Esophagus squamous epithelium (tissue), 5 donors: ENCODE data around the gene MORN3. TPM values are rescaled to one million over a fixed set of nuclear protein-coding genes. Genes with fewer than 3 reads are reported as not detected.
"Not testable (repeated sequence)": the region's sequence is repeated elsewhere in the genome, so short reads cannot be mapped to it uniquely, and the experiment has no call there.

Source experiments
- DNase-seq: peaks from one replicate; lab custom pipeline; 2025; lab: John Stamatoyannopoulos, UW
- H3K27ac ChIP-seq, 4 donors: fragments of 200-600 bp; sonication (generic); one replicate each; pipeline ENCODE4 v1.5.1; 2016 to 2019; ENCODE audit warnings: mild to moderate bottlenecking in 1 of 4
- H3K27me3 ChIP-seq, 4 donors: fragments of 200-600 bp; sonication (generic); 1 replicate in 3 of 4; 2 replicates in 1 of 4; pipeline versions ENCODE4 v1.5.1 to v1.6.0; 2017 to 2021; ENCODE audit warnings: antibody characterized with exemption in 1 of 4
- H3K36me3 ChIP-seq, 3 donors: fragments of 200-600 bp; sonication (generic); one replicate each; pipeline ENCODE4 v1.5.1; 2016 to 2019
- H3K4me1 ChIP-seq, 3 donors: fragments of 200-600 bp; sonication (generic); one replicate each; pipeline ENCODE4 v1.5.1; 2017 to 2019
- H3K4me3 ChIP-seq, 4 donors: fragments of 200-600 bp; sonication (generic); 1 replicate in 3 of 4; 2 replicates in 1 of 4; pipeline ENCODE4 v1.5.1; 2016 to 2019; ENCODE audit warnings: mild to moderate bottlenecking in 2 of 4, moderate library complexity in 1 of 4
- H3K9me3 ChIP-seq, 3 donors: fragments of 200-600 bp; sonication (generic); one replicate each; pipeline ENCODE4 v1.5.1; 2016 to 2019
- POLR2A ChIP-seq, 4 donors: fragments of 450-650 bp; IDR thresholded peaks; one replicate each; pipeline ENCODE4 v1.6.1; 2017; ENCODE audit warnings: antibody characterized with exemption in 4 of 4, mild to moderate bottlenecking in 4 of 4, moderate library complexity in 3 of 4
- WGBS, 2 donors: methylation state at CpG; one replicate each; pipeline ENCODE4 v1.1.5; 2018; 5-methylcytosine and 5-hydroxymethylcytosine counted together
- intact Hi-C: fragments of 100-400 bp; cut with DNase I; formaldehyde crosslinking; loops from one replicate; pipeline ENCODE4 v1.15.0; 2022
- total RNA-seq, 4 donors: library from RNA; depleted of rRNA; stranded (reverse); fragments of >200 nt; gene quantifications; one replicate each; pipeline ENCODE4 v1.1.0, GENCODE V29; 2016
- TF ChIP-seq, protein P1 (sequence below), 6 experiments: fragments of 450-650 bp in 4 of 6; fragments of 200-600 bp in 2 of 6; sonication (generic) in 2 of 6; IDR thresholded peaks; one replicate each; pipeline ENCODE4 v1.5.1; 2016 to 2019; ENCODE audit warnings: antibody characterized with exemption in 6 of 6, mild to moderate bottlenecking in 4 of 6, moderate library complexity in 4 of 6
- donor health status: DM: yes; HTN: yes; CAD: no.

Gene MORN3
- total RNA-seq, 4 donors from 2014 or later = 0.09 to 0.13 TPM; not detected in 2

- no peaks in the 10 kb centered on the region for H3K27me3 ChIP-seq
- peaks cover 7 to 47% (median 10%) of the 10 kb centered on the region in 3 donors for H3K4me1 ChIP-seq
- peak overlapping the region; percentile 51 to 77 (median 72) for H3K27ac ChIP-seq
- no peak for DNase-seq
- H3K4me3 ChIP-seq = peak overlapping the region; percentile 33 to 65 (median 50)
- no peaks in the 10 kb centered on the region for H3K9me3 ChIP-seq
- 26 to 41% methylated on average over 6 to 11 of the region's 12 CpGs for WGBS, 2 donors
- intact Hi-C loops = loop anchor here (10.0 kb wide), 1 partner anchor 48 kb away; the partner anchor contains the start of gene ORAI1
- no peaks in the 10 kb centered on the region for H3K36me3 ChIP-seq
- TF ChIP-seq, protein P1, sequence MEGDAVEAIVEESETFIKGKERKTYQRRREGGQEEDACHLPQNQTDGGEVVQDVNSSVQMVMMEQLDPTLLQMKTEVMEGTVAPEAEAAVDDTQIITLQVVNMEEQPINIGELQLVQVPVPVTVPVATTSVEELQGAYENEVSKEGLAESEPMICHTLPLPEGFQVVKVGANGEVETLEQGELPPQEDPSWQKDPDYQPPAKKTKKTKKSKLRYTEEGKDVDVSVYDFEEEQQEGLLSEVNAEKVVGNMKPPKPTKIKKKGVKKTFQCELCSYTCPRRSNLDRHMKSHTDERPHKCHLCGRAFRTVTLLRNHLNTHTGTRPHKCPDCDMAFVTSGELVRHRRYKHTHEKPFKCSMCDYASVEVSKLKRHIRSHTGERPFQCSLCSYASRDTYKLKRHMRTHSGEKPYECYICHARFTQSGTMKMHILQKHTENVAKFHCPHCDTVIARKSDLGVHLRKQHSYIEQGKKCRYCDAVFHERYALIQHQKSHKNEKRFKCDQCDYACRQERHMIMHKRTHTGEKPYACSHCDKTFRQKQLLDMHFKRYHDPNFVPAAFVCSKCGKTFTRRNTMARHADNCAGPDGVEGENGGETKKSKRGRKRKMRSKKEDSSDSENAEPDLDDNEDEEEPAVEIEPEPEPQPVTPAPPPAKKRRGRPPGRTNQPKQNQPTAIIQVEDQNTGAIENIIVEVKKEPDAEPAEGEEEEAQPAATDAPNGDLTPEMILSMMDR (IDR thresholded peaks at IDR 0.05) = no peak
- TF ChIP-seq POLR2A (IDR thresholded peaks at IDR 0.05) = no peak
Observed at GRCh38 chr12:121673013-121673511, 3.6 kb upstream of the MORN3 start.

GRCh38 chr12:121668750-121669520 lies 519 bp downstream of the MORN3 start:
- intact Hi-C loops = no loop called here
- no peaks in the 10 kb centered on the region for H3K9me3 ChIP-seq
- TF ChIP-seq POLR2A (IDR thresholded peaks at IDR 0.05) = no peak
- TF ChIP-seq, protein P1 (IDR thresholded peaks at IDR 0.05) = peak; percentile 31 to 48 (median 45)
- no peak for DNase-seq
- no peak overlapping the region for H3K4me3 ChIP-seq
- no peaks in the 10 kb centered on the region for H3K36me3 ChIP-seq
- H3K27ac ChIP-seq = no peak overlapping the region
- H3K4me1 ChIP-seq = peaks cover 7 to 47% (median 10%) of the 10 kb centered on the region in 3 donors
- WGBS, 2 donors = 75 to 87% methylated on average over 11 to 16 of the region's 18 CpGs
- H3K27me3 ChIP-seq = no peaks in the 10 kb centered on the region

DNA sequence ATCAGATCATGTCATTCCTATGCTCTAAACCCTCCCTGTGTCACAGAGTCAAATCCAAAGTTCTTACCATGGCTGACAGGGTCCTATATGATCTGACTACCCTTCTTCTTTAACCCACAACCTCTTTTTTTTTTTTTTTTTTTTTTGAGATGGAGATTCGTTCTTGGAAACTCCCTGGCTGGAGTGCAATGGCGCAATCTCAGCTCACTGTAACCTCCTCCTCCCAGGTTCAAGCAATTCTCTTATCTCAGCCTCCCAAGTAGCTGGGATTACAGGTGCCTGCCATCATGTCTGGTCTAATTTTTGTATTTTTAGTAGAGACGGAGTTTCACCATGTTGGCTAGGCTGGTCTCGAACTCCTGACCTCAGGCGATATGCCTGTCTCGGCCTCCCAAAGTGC lies 2.6 kb downstream of the MORN3 start:
- H3K27me3 ChIP-seq, intact Hi-C loops, H3K27ac ChIP-seq, H3K36me3 ChIP-seq, H3K4me3 ChIP-seq, DNase-seq, H3K9me3 ChIP-seq: not testable (repeated sequence)
- 66 to 69% methylated on average over 3 to 6 of the region's 6 CpGs for WGBS, 2 donors
- H3K4me1 ChIP-seq = peaks cover 4 to 31% (median 5%) of the 10 kb centered on the region in 3 donors

DNA sequence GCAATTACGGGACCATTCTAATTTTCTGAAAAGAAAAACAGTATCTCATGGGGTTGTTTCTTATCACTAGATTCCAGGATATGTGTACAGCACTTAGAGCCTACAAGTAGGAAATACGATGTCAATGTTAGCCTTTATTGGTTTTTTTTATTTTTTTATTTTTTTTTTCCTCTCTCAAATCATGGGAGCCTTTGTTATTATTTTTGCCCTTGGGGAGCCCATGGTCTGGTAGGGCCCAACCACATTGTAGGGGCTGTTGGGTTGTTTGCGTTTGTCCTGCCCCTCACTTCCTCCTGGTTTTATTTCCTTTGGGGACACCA lies 5.9 kb downstream of the MORN3 start:
- DNase-seq = no peak
- Histone ChIP-seq H3K36me3 (no peaks in the 10 kb centered on the region), H3K27ac (no peak overlapping the region), H3K27me3 (no peaks in the 10 kb centered on the region), H3K9me3 (no peaks in the 10 kb centered on the region), H3K4me3 (no peak overlapping the region), H3K4me1 (peaks cover 0 to 18% (median 4%) of the 10 kb centered on the region in 3 donors)
- intact Hi-C loops = no loop called here
- TF ChIP-seq POLR2A (IDR thresholded peaks at IDR 0.05) = no peak
- TF ChIP-seq, protein P1 (IDR thresholded peaks at IDR 0.05) = no peak
- WGBS, 2 donors = 63 to 84% methylated on average over 3 of the region's 3 CpGs

DNA sequence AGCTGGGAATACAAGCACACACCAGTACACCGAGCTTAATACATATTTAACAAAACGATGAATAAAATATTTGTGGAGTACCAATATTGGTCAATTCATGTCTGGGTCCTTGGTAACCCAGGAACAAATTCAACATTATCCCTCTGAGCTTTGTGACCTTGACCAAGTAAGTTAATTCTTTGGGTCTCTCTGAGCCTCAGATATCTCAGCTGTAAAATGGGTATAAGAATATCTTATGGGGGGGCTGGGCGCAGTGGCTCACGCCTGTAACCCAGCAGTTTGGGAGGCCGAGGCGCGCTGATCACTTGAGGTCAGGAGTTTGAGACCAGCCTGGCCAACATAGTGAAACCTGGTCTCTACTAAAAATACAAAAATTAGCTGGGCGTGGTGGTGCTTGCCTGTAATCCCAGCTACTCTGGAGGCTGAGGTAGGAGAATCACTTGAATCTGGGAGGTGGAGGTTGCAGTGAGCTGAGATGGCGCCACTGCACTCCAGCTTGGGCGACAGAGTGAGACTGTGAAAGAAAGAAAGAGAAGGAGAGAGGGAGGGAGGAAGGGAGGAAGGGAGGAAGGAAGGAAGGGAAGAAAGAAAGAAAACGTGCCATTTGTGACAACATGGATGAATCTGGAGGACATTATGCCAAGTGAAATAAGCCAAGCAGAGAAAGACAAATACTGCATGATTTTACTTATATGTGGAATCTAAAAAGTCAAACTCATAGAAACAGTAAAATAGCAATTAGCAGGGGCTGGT lies 7.9 kb downstream of the MORN3 start:
- H3K4me1 ChIP-seq = peaks cover 0 to 22% (median 6%) of the 10 kb centered on the region in 3 donors
- 77 to 80% methylated on average over 7 to 11 of the region's 11 CpGs for WGBS, 2 donors
- H3K4me3 ChIP-seq, H3K9me3 ChIP-seq, H3K27me3 ChIP-seq, H3K27ac ChIP-seq, H3K36me3 ChIP-seq, intact Hi-C loops, DNase-seq: not testable (repeated sequence)
